SK-N-SH (cell line): ENCODE data around the gene OXCT1. TPM values are rescaled to one million over a fixed set of nuclear protein-coding genes. Genes with fewer than 3 reads are reported as not detected.

Experiments
- CTCF ChIA-PET: fragments of 300-600, 350-600 bp; formaldehyde crosslinking; extraction: SDS; loops from one replicate; lab custom pipeline; 2021; lab: Yijun Ruan, JAX
- POLR2A ChIA-PET: fragments of 350-600 bp; sonication (Branson Sonifier 250); formaldehyde crosslinking; extraction: SDS; loops from one replicate; lab custom pipeline; 2020; ENCODE audit warnings: antibody characterized with exemption, inconsistent platforms; lab: Yijun Ruan, JAX
- DNase-seq: peaks from one replicate; pipeline ENCODE4 v3.0.0; 2012
- H2AFZ ChIP-seq: fragments of 200-600 bp; sonication (generic); 2 replicates; pipeline ENCODE4 v1.8.1; 2016; ENCODE audit warnings: antibody characterized with exemption, mild to moderate bottlenecking, low read depth
- H3F3A ChIP-seq: fragments of 200-600 bp; sonication (generic); replicated peaks from 2 replicates; pipeline ENCODE3; 2016; ENCODE audit warnings: antibody characterized with exemption, mild to moderate bottlenecking; ENCODE audit not compliant: insufficient read depth
- H3K27ac ChIP-seq, 2 experiments: fragments of 200-500 bp in 1 of 2; fragments of 200-600 bp in 1 of 2; sonication (Bioruptor generic) in 1 of 2; sonication (generic), shearing (Covaris generic) in 1 of 2; 2 replicates each; pipeline versions ENCODE4 v1.5.1 to v1.6.1; 2014 to 2016; ENCODE audit warnings: low read depth in 2 of 2, inconsistent platforms in 1 of 2, low read length in 1 of 2, mild to moderate bottlenecking in 1 of 2, mixed read lengths in 1 of 2
- H3K27me3 ChIP-seq: fragments of 200-600 bp; sonication (generic), shearing (Covaris generic); 2 replicates; pipeline ENCODE4 v1.6.1; 2016; ENCODE audit warnings: mixed run types; ENCODE audit not compliant: insufficient read depth
- H3K36me3 ChIP-seq, 2 experiments: fragments of 200-500 bp in 1 of 2; fragments of 200-600 bp in 1 of 2; sonication (Bioruptor generic) in 1 of 2; sonication (generic) in 1 of 2; replicated peaks in 1 of 2; 2 replicates each; pipeline versions ENCODE3 to v1.5.1; 2014 to 2016; ENCODE audit warnings: low read length in 1 of 2, mild to moderate bottlenecking in 1 of 2; ENCODE audit not compliant: insufficient read depth in 2 of 2, control insufficient read depth in 1 of 2
- H3K4me1 ChIP-seq, 2 experiments: fragments of 200-500 bp in 1 of 2; fragments of 200-600 bp in 1 of 2; sonication (Bioruptor generic) in 1 of 2; sonication (generic), shearing (Covaris generic) in 1 of 2; 2 replicates each; pipeline versions ENCODE4 v1.5.1 to v1.6.1; 2014 to 2016; ENCODE audit warnings: low read depth in 1 of 2, low read length in 1 of 2, mixed run types in 1 of 2; ENCODE audit not compliant: insufficient read depth in 2 of 2, control insufficient read depth in 1 of 2
- H3K4me2 ChIP-seq: fragments of 200-600 bp; sonication (generic), shearing (Covaris generic); 2 replicates; pipeline ENCODE4 v1.6.1; 2017; ENCODE audit warnings: mixed run types
- H3K4me3 ChIP-seq, 2 experiments: fragments of 200-500 bp in 1 of 2; fragments of 200-600 bp in 1 of 2; sonication (Bioruptor generic) in 1 of 2; sonication (generic), shearing (Covaris generic) in 1 of 2; 2 replicates each; pipeline versions ENCODE4 v1.5.1 to v1.8.1; 2014 to 2016; ENCODE audit warnings: low read depth in 2 of 2, inconsistent platforms in 1 of 2, low read length in 1 of 2, mild to moderate bottlenecking in 1 of 2, mixed read lengths in 1 of 2, moderate library complexity in 1 of 2
- H3K79me2 ChIP-seq: fragments of 200-600 bp; sonication (generic); 2 replicates; pipeline ENCODE4 v1.8.1; 2017; ENCODE audit warnings: mild to moderate bottlenecking; ENCODE audit not compliant: insufficient read depth
- H3K9ac ChIP-seq: fragments of 200-600 bp; sonication (generic); 2 replicates; pipeline ENCODE4 v1.6.1; 2017; ENCODE audit warnings: mixed run types
- H3K9me2 ChIP-seq: fragments of 200-600 bp; sonication (generic); 2 replicates; pipeline ENCODE4 v1.6.1; 2017; ENCODE audit warnings: mixed run types
- H3K9me3 ChIP-seq: fragments of 200-600 bp; sonication (generic); 2 replicates; pipeline ENCODE4 v1.6.1; 2017; ENCODE audit warnings: mixed run types, mild to moderate bottlenecking, moderate library complexity
- H4K20me1 ChIP-seq: fragments of 200-600 bp; sonication (generic); 2 replicates; pipeline ENCODE4 v1.6.1; 2017; ENCODE audit warnings: mild to moderate bottlenecking, mixed run types; ENCODE audit not compliant: insufficient read depth
- CHD2 ChIP-seq: fragments of 150-350 bp; IDR thresholded peaks from 2 replicates; pipeline ENCODE4 v1.6.1; 2018; ENCODE audit warnings: low read length; ENCODE audit not compliant: partially characterized antibody
- CTCF ChIP-seq: fragments of 200-600 bp; sonication (generic); IDR thresholded peaks from 2 replicates; pipeline ENCODE4 v1.6.1; 2017; ENCODE audit warnings: antibody characterized with exemption, mild to moderate bottlenecking, moderate library complexity
- ELF1 ChIP-seq: IDR thresholded peaks from 2 replicates; pipeline ENCODE4 v1.4.0; 2012
- EZH2phosphoT487 ChIP-seq: fragments of 200-600 bp; sonication (generic); IDR thresholded peaks from 2 replicates; pipeline ENCODE4 v1.6.1; 2017; ENCODE audit warnings: low read depth, mixed run types, mild to moderate bottlenecking, antibody characterized with exemption, moderate library complexity, borderline replicate concordance
- FOSL2 ChIP-seq: IDR thresholded peaks from 2 replicates; pipeline ENCODE4 v1.4.0; 2012; ENCODE audit warnings: low read depth, mild to moderate bottlenecking, moderate library complexity, borderline replicate concordance
- GABPA ChIP-seq: IDR thresholded peaks from 2 replicates; pipeline ENCODE4 v1.4.0; 2012; ENCODE audit warnings: low read depth, mild to moderate bottlenecking
- IRF3 ChIP-seq: fragments of 150-350 bp; IDR thresholded peaks from 2 replicates; pipeline ENCODE4 v1.6.1; 2016; ENCODE audit warnings: mild to moderate bottlenecking, low read depth, low read length
- JUND ChIP-seq: IDR thresholded peaks from 2 replicates; pipeline ENCODE4 v1.4.0; 2012
- MEF2A ChIP-seq: IDR thresholded peaks from 2 replicates; pipeline ENCODE4 v1.4.0; 2012; ENCODE audit warnings: low read depth, borderline replicate concordance
- MXI1 ChIP-seq: IDR thresholded peaks from 2 replicates; pipeline ENCODE4 v1.6.1; 2012; ENCODE audit warnings: mild to moderate bottlenecking, low read depth, low read length, improper control_type of control experiment
- RAD21 ChIP-seq: IDR thresholded peaks from 2 replicates; pipeline ENCODE4 v1.6.1; 2012; ENCODE audit warnings: mild to moderate bottlenecking, low read length
- RCOR1 ChIP-seq: fragments of 150-350 bp; IDR thresholded peaks from 2 replicates; pipeline ENCODE4 v1.6.1; 2017; ENCODE audit warnings: antibody characterized with exemption, low read length
- RXRA ChIP-seq: IDR thresholded peaks from 2 replicates; pipeline ENCODE4 v1.4.0; 2012; ENCODE audit warnings: low read depth, mild to moderate bottlenecking, borderline replicate concordance
- SIN3A ChIP-seq: IDR thresholded peaks from 2 replicates; pipeline ENCODE4 v1.6.1; 2012; ENCODE audit warnings: low read depth, mild to moderate bottlenecking, low read length, moderate library complexity, borderline replicate concordance
- TAF1 ChIP-seq: IDR thresholded peaks from 2 replicates; pipeline ENCODE4 v1.6.1; 2012; ENCODE audit warnings: low read depth, mild to moderate bottlenecking, low read length, moderate library complexity, borderline replicate concordance
- TCF12 ChIP-seq: IDR thresholded peaks from 2 replicates; pipeline ENCODE4 v1.4.0; 2012
- YY1 ChIP-seq: IDR thresholded peaks from 2 replicates; pipeline ENCODE4 v1.4.0; 2012; ENCODE audit warnings: low read depth, mild to moderate bottlenecking
- WGBS: methylation state at CpG from one replicate; pipeline ENCODE4 v1.1.6; 2017; ENCODE audit warnings: low lambda C conversion rate; 5-methylcytosine and 5-hydroxymethylcytosine counted together
- polyA plus RNA-seq, 3 experiments: library from polyadenylated mRNA; depleted of rRNA; stranded (reverse); fragments of >200 nt; gene quantifications; 2 replicates each; pipeline ENCODE4 v1.2.3, GENCODE V29; 2012
- TF ChIP-seq, protein P1 (sequence below): IDR thresholded peaks from 2 replicates; pipeline ENCODE4; 2012

Gene OXCT1
- polyA plus RNA-seq, 1 of the 3 experiments (the other 2 are of a cell fraction) = 11.7 TPM

DNA sequence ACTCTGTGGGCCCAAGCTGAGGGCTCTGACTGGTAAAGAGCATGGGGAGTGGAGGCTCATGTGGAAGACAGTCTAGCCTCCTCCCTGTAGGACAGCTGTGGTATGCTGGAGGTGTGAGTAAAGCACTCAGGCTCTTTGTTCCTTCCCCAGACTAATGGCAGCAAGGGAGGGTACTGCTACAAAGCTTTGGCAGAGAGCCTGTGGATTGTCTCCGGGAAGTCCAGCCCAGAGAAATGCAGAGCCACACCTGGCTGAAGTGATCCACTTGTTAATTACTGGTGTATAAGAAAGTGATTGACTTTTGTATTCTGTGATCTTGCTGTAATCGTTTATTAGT, 161.7 kb downstream of the OXCT1 start:
- no peaks in the 10 kb centered on the region for H3K4me1 ChIP-seq
- H2AFZ ChIP-seq = no peak overlapping the region
- no peak overlapping the region for H3K9ac ChIP-seq
- ChIA-PET POLR2A (no interaction called here), CTCF (no interaction called here)
- no peak for DNase-seq
- no peak overlapping the region for H3K4me2 ChIP-seq
- TF ChIP-seq TAF1 (no peak), SIN3A (no peak), RXRA (no peak), ELF1 (no peak), RCOR1 (no peak), CTCF (no peak), FOSL2 (no peak), TCF12 (no peak), MXI1 (no peak), JUND (no peak), RAD21 (no peak), GABPA (no peak), CHD2 (no peak), EZH2phosphoT487 (no peak), YY1 (no peak), MEF2A (no peak), IRF3 (no peak)
- TF ChIP-seq, protein P1, sequence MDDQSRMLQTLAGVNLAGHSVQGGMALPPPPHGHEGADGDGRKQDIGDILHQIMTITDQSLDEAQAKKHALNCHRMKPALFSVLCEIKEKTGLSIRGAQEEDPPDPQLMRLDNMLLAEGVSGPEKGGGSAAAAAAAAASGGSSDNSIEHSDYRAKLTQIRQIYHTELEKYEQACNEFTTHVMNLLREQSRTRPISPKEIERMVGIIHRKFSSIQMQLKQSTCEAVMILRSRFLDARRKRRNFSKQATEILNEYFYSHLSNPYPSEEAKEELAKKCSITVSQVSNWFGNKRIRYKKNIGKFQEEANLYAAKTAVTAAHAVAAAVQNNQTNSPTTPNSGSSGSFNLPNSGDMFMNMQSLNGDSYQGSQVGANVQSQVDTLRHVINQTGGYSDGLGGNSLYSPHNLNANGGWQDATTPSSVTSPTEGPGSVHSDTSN = no peak
- TF ChIP-seq, all 33 proteins: peak for 0
- H3K4me3 ChIP-seq = no peak overlapping the region; a peak in 1 of 4 replicates
- H3K9me3 ChIP-seq = no peaks in the 10 kb centered on the region
- H3K27me3 ChIP-seq = no peaks in the 10 kb centered on the region
- H3K36me3 ChIP-seq = no peaks in the 10 kb centered on the region
- H4K20me1 ChIP-seq = no peaks in the 10 kb centered on the region
- 24% methylated on average over 2 of the region's 2 CpGs for WGBS
- H3K27ac ChIP-seq = no peak overlapping the region
- H3F3A ChIP-seq = no peaks in the 10 kb centered on the region
- H3K9me2 ChIP-seq = no peaks in the 10 kb centered on the region
- no peaks in the 10 kb centered on the region for H3K79me2 ChIP-seq
